Stomach smooth muscle (tissue), 2 donors: ENCODE measurements around the gene HS3ST4.

Source experiments
- H3K27ac ChIP-seq: one replicate; pipeline ENCODE4 v1.7.0; 2013; ENCODE audit warnings: mild to moderate bottlenecking, low read length, inconsistent platforms
- H3K27me3 ChIP-seq, 2 donors: one replicate each; pipeline ENCODE4 v1.7.0; 2013; ENCODE audit warnings: low read length in 2 of 2; ENCODE audit not compliant: insufficient read depth in 2 of 2, control insufficient read depth in 1 of 2
- H3K36me3 ChIP-seq, 2 donors: one replicate each; pipeline ENCODE4 v1.7.0; 2013; ENCODE audit warnings: low read length in 2 of 2; ENCODE audit not compliant: control insufficient read depth in 2 of 2, insufficient read depth in 2 of 2
- H3K4me1 ChIP-seq: one replicate; pipeline ENCODE4 v1.7.0; 2013; ENCODE audit warnings: low read length; ENCODE audit not compliant: control insufficient read depth, insufficient read depth
- H3K4me3 ChIP-seq, 2 donors: one replicate each; pipeline ENCODE4 v1.7.0; 2013; ENCODE audit warnings: low read length in 2 of 2
- H3K9ac ChIP-seq, 2 donors: one replicate each; pipeline ENCODE4 v1.7.0; 2013; ENCODE audit warnings: low read length in 2 of 2, mild to moderate bottlenecking in 1 of 2
- H3K9me3 ChIP-seq, 2 donors: one replicate each; pipeline ENCODE4 v1.7.0; 2013; ENCODE audit warnings: low read length in 2 of 2; ENCODE audit not compliant: control insufficient read depth in 2 of 2
- donor health status: healthy.
- donor health status: Pancreatic carcinoma.

The HS3ST4 gene

DNA sequence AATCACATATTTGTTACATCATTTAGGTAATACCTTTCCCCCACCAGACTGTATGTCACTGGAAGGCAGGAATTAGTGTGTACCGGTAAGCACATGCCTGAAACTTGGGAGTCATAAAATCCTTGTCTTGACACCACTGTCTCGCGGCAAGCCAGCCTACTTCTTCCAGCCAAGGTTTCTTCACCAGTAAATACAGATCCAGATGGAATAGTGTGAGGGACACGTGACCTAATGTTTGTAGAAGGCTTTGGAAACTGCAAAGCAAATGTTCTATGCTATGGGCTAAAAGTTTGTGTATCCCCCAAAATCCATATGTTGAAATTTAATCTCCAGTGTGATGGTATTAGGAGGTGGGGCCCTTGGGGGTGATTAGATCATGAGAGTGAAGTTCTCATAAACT, 126.1 kb downstream of the HS3ST4 start:
- no peaks in the 10 kb centered on the region for H3K27me3 ChIP-seq
- no peak overlapping the region for H3K4me3 ChIP-seq
- H3K36me3 ChIP-seq: no peaks in the 10 kb centered on the region
- no peak overlapping the region for H3K9ac ChIP-seq
- no peaks in the 10 kb centered on the region for H3K4me1 ChIP-seq
- H3K27ac ChIP-seq: no peak overlapping the region
- peaks cover 0 to 3% of the 10 kb centered on the region in 2 donors for H3K9me3 ChIP-seq

DNA sequence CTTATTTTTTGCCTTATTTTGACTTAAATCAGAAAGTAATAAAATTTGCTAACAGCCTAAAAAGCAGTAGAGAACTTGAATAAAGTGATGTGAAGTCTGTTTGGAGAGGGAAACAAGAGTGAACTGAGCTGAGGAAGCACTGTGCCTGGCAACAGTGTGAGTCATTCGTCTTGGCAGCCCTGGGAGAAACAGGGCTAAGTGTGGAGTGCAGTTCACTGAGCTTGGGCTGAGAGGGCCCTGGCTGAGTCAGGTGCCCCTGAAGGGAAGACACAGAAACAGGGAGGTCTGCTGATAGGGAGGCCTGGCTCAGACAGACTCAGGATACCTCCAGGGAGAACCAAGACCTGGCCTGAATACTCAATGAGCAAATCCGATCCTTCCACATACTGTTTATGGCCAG, 132.1 kb downstream of the HS3ST4 start:
- H3K4me3 ChIP-seq: no peak overlapping the region
- no peaks in the 10 kb centered on the region for H3K9me3 ChIP-seq
- no peak overlapping the region for H3K9ac ChIP-seq
- H3K4me1 ChIP-seq: no peaks in the 10 kb centered on the region
- no peaks in the 10 kb centered on the region for H3K27me3 ChIP-seq
- no peaks in the 10 kb centered on the region for H3K36me3 ChIP-seq
- H3K27ac ChIP-seq: no peak overlapping the region

DNA sequence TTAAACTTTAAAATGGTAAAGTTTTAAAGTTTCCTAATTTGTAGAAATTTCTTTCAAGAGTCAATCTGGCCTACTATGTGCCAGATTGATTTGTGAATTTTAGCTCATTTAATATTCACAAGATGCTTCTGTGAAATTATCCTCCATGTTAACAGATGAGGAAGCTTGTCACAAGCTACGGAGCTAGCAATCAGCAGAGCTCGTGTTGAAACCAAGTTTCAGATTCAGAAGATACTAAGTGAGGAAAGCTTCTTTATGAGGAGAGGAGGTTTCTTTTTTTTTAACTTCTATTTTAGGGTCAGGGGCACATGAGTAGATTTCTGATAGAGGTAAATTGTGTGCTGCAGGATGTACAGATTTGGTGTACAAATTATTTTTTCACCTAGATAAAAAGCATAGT, 135.9 kb downstream of the HS3ST4 start:
- no peaks in the 10 kb centered on the region for H3K36me3 ChIP-seq
- no peak overlapping the region for H3K9ac ChIP-seq
- no peaks in the 10 kb centered on the region for H3K4me1 ChIP-seq
- no peak overlapping the region for H3K4me3 ChIP-seq
- peaks cover 0 to 5% of the 10 kb centered on the region in 2 donors for H3K27me3 ChIP-seq
- H3K9me3 ChIP-seq: no peaks in the 10 kb centered on the region
- no peak overlapping the region for H3K27ac ChIP-seq

DNA sequence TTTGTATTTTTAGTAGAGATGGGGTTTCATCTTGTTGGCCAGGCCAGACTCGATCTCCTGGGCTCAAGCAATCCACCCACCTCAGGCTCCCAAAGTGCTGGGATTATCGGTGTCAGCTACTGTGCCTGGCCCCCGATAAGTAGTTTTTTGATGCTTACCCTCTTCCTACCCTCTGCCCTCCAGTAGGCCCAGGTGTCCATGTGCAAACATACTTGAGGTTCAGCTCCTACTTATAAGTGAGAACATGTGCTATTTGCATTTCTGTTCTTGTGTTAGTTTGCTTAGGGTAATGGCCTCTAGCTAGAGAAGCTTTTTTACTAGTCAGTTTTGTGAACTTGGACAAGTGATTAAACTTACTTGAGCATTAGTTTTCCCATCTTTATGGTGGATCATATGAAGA, 136.8 kb downstream of the HS3ST4 start:
- Histone ChIP-seq H3K4me1 (no peaks in the 10 kb centered on the region), H3K27me3 (peaks cover 0 to 5% of the 10 kb centered on the region in 2 donors), H3K4me3 (no peak overlapping the region), H3K9ac (no peak overlapping the region), H3K9me3 (no peaks in the 10 kb centered on the region), H3K36me3 (no peaks in the 10 kb centered on the region), H3K27ac (no peak overlapping the region)

DNA sequence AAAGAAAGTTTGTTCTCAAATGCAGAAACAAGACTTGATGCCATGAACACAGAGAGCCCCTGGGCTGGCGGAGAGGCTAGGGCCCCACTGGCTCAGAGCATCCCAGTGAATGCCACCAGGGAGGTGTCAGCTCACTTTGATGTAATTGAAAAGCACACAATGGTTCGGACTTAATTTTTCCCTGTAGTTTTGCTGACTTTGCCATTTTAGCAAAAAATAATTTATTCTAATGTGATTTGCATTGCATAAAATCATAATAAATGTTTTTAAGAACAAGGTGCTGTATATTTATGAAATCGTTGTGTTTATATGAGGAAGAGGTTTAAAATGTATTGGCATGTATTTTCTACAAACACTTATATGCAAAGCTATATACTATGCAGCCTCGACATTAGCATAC, 140.5 kb downstream of the HS3ST4 start:
- Histone ChIP-seq H3K27me3 (peaks cover 0 to 9% of the 10 kb centered on the region in 2 donors), H3K9ac (no peak overlapping the region), H3K4me1 (no peaks in the 10 kb centered on the region), H3K4me3 (no peak overlapping the region), H3K9me3 (no peaks in the 10 kb centered on the region), H3K36me3 (no peaks in the 10 kb centered on the region), H3K27ac (no peak overlapping the region)

DNA sequence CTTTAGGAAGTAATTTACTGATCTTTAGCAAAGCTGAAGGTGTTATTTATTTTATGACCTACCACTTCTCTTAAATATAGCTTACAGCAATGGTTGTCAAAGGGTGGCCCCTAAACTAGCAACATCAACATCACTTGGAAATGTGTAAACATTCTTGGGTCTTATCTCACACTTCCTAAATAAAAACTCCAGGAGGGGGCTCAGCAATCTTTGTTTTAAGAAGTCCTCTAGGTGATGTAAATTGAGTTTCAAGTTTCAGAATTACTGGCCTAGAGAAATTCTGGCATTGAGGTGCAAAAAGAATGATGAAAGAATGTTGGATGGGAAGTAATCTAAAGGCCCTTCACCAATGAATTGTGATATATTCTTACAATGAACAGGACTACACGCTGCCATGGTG, 142.3 kb downstream of the HS3ST4 start:
- H3K36me3 ChIP-seq: no peaks in the 10 kb centered on the region
- H3K9ac ChIP-seq: no peak overlapping the region
- peaks cover 0 to 9% of the 10 kb centered on the region in 2 donors for H3K27me3 ChIP-seq
- no peaks in the 10 kb centered on the region for H3K4me1 ChIP-seq
- no peak overlapping the region for H3K4me3 ChIP-seq
- no peaks in the 10 kb centered on the region for H3K9me3 ChIP-seq
- H3K27ac ChIP-seq: no peak overlapping the region

DNA sequence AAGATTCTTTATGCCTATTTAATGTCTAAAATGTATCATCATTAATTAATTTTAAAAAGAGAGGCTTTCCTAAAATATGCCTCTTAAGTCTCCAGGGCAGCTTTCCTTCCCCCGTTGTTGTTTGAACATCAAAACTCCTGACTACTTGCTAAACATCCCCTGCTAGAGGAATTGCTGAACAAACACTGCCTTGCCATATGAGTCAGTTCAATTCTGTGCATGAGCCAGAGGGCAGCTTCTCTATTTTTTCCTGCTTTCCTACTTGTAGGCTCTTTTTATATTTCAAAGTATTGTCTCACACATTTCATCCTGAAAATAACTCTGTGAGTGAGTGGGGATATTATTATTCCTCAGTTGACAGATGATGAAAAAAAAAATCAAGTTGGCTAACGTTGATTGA, 143.4 kb downstream of the HS3ST4 start:
- no peaks in the 10 kb centered on the region for H3K36me3 ChIP-seq
- no peaks in the 10 kb centered on the region for H3K9me3 ChIP-seq
- H3K4me3 ChIP-seq: no peak overlapping the region
- H3K9ac ChIP-seq: no peak overlapping the region
- peaks cover 0 to 9% of the 10 kb centered on the region in 2 donors for H3K27me3 ChIP-seq
- H3K4me1 ChIP-seq: no peaks in the 10 kb centered on the region
- no peak overlapping the region for H3K27ac ChIP-seq

DNA sequence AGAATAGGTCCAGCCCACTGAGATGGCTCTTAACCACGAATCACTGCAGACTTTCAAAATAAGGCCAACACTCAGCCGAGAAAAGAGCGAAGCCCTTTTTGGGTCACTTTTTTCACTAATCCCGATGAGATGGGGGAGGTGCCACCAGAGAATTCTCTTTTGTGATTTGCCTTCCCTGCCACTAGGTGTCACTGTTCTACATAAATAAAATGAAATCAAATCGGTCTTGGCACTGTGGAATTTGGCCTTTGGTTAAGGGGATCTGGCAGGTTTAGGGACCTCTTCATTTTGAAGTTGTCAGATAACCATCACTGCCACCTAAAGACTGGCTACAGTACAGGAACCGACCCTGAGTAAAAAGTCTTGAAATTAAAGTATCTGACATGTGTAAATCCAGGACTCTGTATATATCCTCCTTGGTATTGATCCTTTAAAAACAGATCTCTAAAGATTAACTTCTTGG, 147.0 kb downstream of the HS3ST4 start:
- H3K4me1 ChIP-seq: no peaks in the 10 kb centered on the region
- H3K27me3 ChIP-seq: peaks cover 0 to 4% of the 10 kb centered on the region in 2 donors
- H3K9me3 ChIP-seq: no peaks in the 10 kb centered on the region
- no peak overlapping the region for H3K27ac ChIP-seq
- no peaks in the 10 kb centered on the region for H3K36me3 ChIP-seq
- no peak overlapping the region for H3K9ac ChIP-seq
- H3K4me3 ChIP-seq: no peak overlapping the region

DNA sequence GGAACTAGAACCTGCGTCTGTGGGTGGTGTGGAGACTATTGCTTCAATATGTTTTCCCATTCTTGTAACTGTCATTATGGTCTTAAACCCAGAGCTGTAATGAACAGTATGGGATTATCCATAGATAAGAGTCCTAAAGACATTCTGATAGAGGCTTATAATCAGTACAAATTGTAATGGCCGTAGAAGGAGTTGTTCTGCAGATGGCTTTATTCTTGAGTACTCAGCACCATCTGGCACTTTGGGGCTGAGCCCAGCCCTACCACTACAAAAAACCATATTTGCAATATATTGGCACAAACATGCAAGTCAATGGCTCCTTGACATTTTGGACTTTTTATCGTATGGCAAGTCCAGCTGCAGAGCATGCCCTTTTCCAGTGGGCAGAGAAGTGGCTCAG, 150.0 kb downstream of the HS3ST4 start:
- H3K27ac ChIP-seq: no peak overlapping the region
- peaks cover 0 to under 1% of the 10 kb centered on the region in 2 donors for H3K27me3 ChIP-seq
- H3K9me3 ChIP-seq: no peaks in the 10 kb centered on the region
- H3K36me3 ChIP-seq: no peaks in the 10 kb centered on the region
- no peaks in the 10 kb centered on the region for H3K4me1 ChIP-seq
- H3K4me3 ChIP-seq: no peak overlapping the region
- no peak overlapping the region for H3K9ac ChIP-seq

DNA sequence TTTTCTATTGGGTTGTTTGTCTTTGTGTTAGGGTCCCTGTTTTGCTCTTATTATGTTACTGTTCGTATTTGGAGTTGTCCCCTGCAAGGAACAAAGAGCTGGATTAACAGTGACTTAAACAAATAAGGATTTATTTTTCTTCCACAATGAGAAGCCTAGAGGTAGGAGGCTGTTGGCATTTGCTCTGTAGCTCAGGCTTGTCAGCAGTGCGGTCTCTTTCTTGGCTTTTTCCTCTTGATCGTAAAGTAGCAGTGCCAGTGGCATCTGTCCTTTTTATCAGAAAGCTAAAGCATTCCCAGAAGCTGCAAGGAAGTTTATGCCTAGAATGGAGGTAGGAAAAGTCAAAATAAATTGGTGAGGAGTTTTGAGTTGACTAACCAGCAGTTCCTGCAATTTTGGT, 154.1 kb downstream of the HS3ST4 start:
- Histone ChIP-seq H3K9ac (no peak overlapping the region), H3K4me1 (no peaks in the 10 kb centered on the region), H3K27me3 (no peaks in the 10 kb centered on the region), H3K27ac (no peak overlapping the region), H3K4me3 (no peak overlapping the region), H3K36me3 (no peaks in the 10 kb centered on the region), H3K9me3 (no peaks in the 10 kb centered on the region)

DNA sequence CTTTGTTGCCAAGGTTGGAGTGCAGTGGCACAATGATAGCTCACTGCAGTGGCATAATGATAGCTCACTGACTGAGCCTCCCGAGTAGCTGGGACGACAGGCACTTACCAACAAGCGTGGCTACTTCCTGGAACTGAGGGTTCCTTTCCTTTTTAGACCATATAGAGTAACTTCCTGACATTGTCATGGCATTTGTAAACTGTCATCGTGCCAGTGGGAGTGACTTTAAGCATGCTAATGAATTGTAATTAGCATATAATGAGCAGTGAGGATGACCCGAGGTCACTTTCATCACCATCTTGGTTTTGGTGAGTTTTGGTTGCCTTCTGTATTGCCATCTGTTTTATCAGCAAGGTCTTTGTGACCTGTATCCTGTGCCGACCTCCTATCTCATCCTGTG, 162.4 kb downstream of the HS3ST4 start:
- no peak overlapping the region for H3K4me3 ChIP-seq
- no peaks in the 10 kb centered on the region for H3K36me3 ChIP-seq
- H3K27me3 ChIP-seq: peaks cover 0 to 2% of the 10 kb centered on the region in 2 donors
- no peak overlapping the region for H3K27ac ChIP-seq
- H3K9ac ChIP-seq: no peak overlapping the region
- H3K4me1 ChIP-seq: no peaks in the 10 kb centered on the region
- H3K9me3 ChIP-seq: no peaks in the 10 kb centered on the region
